A549 (cell line): ENCODE results near the gene SLCO2B1.

Source experiments
- CHD2 ChIP-seq: fragments of 150-350 bp; IDR thresholded peaks from 2 replicates; pipeline ENCODE4 v1.6.1; 2014; ENCODE audit warnings: low read length; ENCODE audit not compliant: partially characterized antibody
- CTCF ChIP-seq: fragments of >200 bp; sonication (Bioruptor Twin); formaldehyde crosslinking; IDR thresholded peaks from 3 replicates; pipeline ENCODE4 v1.5.1; 2016
- HDAC2 ChIP-seq: fragments of 200-600 bp; sonication (generic); IDR thresholded peaks from 2 replicates; pipeline ENCODE4 v1.6.1; 2016
- MAFK ChIP-seq: fragments of 450-650 bp; IDR thresholded peaks from 2 replicates; pipeline ENCODE4 v1.6.1; 2014; ENCODE audit not compliant: partially characterized antibody
- POLR2AphosphoS2 ChIP-seq: conservative IDR thresholded peaks from 2 replicates; pipeline ENCODE4 v1.6.1; 2012; ENCODE audit warnings: low read length, improper control_type of control experiment, inconsistent platforms
- RARB ChIP-seq: fragments of 250-450 bp; sonication (Bioruptor Pico); IDR thresholded peaks from 2 replicates; pipeline ENCODE4 v1.8.0; 2021; ENCODE audit warnings: mild to moderate bottlenecking, moderate library complexity
- TF ChIP-seq, protein P1 (sequence below): fragments of 200-600 bp; sonication (generic); IDR thresholded peaks from 2 replicates; pipeline ENCODE4 v1.6.1; 2016; ENCODE audit warnings: antibody characterized with exemption, mild to moderate bottlenecking, moderate library complexity
- TF ChIP-seq, protein P2 (sequence below): IDR thresholded peaks from 2 replicates; pipeline ENCODE4 v1.6.1; 2012
- TF ChIP-seq, protein P3 (sequence below): fragments of 150-350 bp; IDR thresholded peaks from 2 replicates; pipeline ENCODE4 v1.6.1; 2014; ENCODE audit warnings: low read depth, mild to moderate bottlenecking, low read length

- no peak for TF ChIP-seq CTCF
- no peak for TF ChIP-seq HDAC2
- TF ChIP-seq POLR2AphosphoS2 = no peak
- no peak for TF ChIP-seq RARB (CRISPR knock-in tag)
- TF ChIP-seq MAFK = no peak
- TF ChIP-seq, protein P1, sequence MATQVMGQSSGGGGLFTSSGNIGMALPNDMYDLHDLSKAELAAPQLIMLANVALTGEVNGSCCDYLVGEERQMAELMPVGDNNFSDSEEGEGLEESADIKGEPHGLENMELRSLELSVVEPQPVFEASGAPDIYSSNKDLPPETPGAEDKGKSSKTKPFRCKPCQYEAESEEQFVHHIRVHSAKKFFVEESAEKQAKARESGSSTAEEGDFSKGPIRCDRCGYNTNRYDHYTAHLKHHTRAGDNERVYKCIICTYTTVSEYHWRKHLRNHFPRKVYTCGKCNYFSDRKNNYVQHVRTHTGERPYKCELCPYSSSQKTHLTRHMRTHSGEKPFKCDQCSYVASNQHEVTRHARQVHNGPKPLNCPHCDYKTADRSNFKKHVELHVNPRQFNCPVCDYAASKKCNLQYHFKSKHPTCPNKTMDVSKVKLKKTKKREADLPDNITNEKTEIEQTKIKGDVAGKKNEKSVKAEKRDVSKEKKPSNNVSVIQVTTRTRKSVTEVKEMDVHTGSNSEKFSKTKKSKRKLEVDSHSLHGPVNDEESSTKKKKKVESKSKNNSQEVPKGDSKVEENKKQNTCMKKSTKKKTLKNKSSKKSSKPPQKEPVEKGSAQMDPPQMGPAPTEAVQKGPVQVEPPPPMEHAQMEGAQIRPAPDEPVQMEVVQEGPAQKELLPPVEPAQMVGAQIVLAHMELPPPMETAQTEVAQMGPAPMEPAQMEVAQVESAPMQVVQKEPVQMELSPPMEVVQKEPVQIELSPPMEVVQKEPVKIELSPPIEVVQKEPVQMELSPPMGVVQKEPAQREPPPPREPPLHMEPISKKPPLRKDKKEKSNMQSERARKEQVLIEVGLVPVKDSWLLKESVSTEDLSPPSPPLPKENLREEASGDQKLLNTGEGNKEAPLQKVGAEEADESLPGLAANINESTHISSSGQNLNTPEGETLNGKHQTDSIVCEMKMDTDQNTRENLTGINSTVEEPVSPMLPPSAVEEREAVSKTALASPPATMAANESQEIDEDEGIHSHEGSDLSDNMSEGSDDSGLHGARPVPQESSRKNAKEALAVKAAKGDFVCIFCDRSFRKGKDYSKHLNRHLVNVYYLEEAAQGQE = no peak
- TF ChIP-seq, protein P2, sequence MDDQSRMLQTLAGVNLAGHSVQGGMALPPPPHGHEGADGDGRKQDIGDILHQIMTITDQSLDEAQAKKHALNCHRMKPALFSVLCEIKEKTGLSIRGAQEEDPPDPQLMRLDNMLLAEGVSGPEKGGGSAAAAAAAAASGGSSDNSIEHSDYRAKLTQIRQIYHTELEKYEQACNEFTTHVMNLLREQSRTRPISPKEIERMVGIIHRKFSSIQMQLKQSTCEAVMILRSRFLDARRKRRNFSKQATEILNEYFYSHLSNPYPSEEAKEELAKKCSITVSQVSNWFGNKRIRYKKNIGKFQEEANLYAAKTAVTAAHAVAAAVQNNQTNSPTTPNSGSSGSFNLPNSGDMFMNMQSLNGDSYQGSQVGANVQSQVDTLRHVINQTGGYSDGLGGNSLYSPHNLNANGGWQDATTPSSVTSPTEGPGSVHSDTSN = no peak
- TF ChIP-seq, protein P3, sequence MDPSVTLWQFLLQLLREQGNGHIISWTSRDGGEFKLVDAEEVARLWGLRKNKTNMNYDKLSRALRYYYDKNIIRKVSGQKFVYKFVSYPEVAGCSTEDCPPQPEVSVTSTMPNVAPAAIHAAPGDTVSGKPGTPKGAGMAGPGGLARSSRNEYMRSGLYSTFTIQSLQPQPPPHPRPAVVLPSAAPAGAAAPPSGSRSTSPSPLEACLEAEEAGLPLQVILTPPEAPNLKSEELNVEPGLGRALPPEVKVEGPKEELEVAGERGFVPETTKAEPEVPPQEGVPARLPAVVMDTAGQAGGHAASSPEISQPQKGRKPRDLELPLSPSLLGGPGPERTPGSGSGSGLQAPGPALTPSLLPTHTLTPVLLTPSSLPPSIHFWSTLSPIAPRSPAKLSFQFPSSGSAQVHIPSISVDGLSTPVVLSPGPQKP = no peak
- TF ChIP-seq CHD2 = no peak
These were observed 39.9 kb downstream of the SLCO2B1 start for GRCh38 chr11:75190652-75191329.
